Effector memory CD8-positive, alpha-beta T cell (primary cell): ENCODE data around the gene PLCB3.

ENCODE experiments used
- ATAC-seq: fragments of 150-1000 bp; cut with Tn5 transposase; replicated peaks from 2 replicates; pipeline ENCODE4 v1.10.0; 2021; ENCODE audit warnings: mild to moderate bottlenecking, moderate library complexity
- DNase-seq, 3 experiments: peaks; one replicate each; pipeline ENCODE4 v3.0.0; 2021
- H3K27ac Mint-ChIP-seq, 2 donors: one replicate each; pipeline ENCODE4 v1.8.0; 2022; ENCODE audit warnings: mild to moderate bottlenecking in 2 of 2, mixed read lengths in 2 of 2, moderate library complexity in 2 of 2
- H3K27me3 Mint-ChIP-seq, 2 donors: one replicate each; pipeline ENCODE4 v1.8.0; 2022; ENCODE audit warnings: mixed read lengths in 2 of 2
- H3K36me3 Mint-ChIP-seq: one replicate; pipeline ENCODE4 v1.8.0; 2022; ENCODE audit warnings: mild to moderate bottlenecking, moderate library complexity, mixed read lengths; ENCODE audit not compliant: insufficient read depth
- H3K4me1 Mint-ChIP-seq, 2 donors: one replicate each; pipeline ENCODE4 v1.8.0; 2022; ENCODE audit warnings: low read depth in 2 of 2, mixed read lengths in 2 of 2
- H3K4me3 Mint-ChIP-seq, 2 donors: one replicate each; pipeline ENCODE4 v1.8.0; 2022; ENCODE audit warnings: mild to moderate bottlenecking in 2 of 2, mixed read lengths in 2 of 2, moderate library complexity in 2 of 2
- H3K9me3 Mint-ChIP-seq, 2 donors: one replicate each; pipeline ENCODE4 v1.8.0; 2022; ENCODE audit warnings: mixed read lengths in 2 of 2

Gene PLCB3

GRCh38 chr11:64225608-64226506, 25.5 kb upstream of the PLCB3 start, which contains the start of the genes NUDT22 and TRPT1:
Gene NUDT22 (plus strand): TSS chr11:64226274. CDS start chr11:64226653, 379 bp downstream.
Gene TRPT1 (minus strand): TSS chr11:64226186. CDS start chr11:64225860, 326 bp downstream.
- DNase-seq (peak; percentile 90 to 92 (median 90)), ATAC-seq (peak; percentile 66)
- H3K4me3 Mint-ChIP-seq: peak within 1 kb of the TSS; percentile 85 to 87
- H3K36me3 Mint-ChIP-seq: peaks cover 43% of the 10 kb centered on the region
- peak within 1 kb of the TSS; percentile 87 to 94 for H3K27ac Mint-ChIP-seq
- H3K9me3 Mint-ChIP-seq: no peaks in the 10 kb centered on the region
- no peaks in the 10 kb centered on the region for H3K27me3 Mint-ChIP-seq
- peaks cover 24 to 31% of the 10 kb centered on the region in 2 donors for H3K4me1 Mint-ChIP-seq

GRCh38 chr11:64226507-64227051, 24.8 kb upstream of the PLCB3 start:
- Mint-ChIP-seq H3K27ac (peak overlapping the region; percentile 87 to 94), H3K9me3 (no peaks in the 10 kb centered on the region), H3K4me1 (peaks cover 27 to 31% of the 10 kb centered on the region in 2 donors), H3K4me3 (peak overlapping the region; percentile 85 to 87), H3K27me3 (no peaks in the 10 kb centered on the region), H3K36me3 (peaks cover 35% of the 10 kb centered on the region)
- ATAC-seq (peak; percentile 49), DNase-seq (peak; percentile 49 to 55 (median 50))

GRCh38 chr11:64227405-64227956, 23.8 kb upstream of the PLCB3 start:
- ATAC-seq (no peak), DNase-seq (no peak)
- Mint-ChIP-seq H3K4me3 (peak overlapping the region; percentile 85 to 87), H3K27ac (peak overlapping the region; percentile 87 to 94), H3K27me3 (no peaks in the 10 kb centered on the region), H3K36me3 (peaks cover 31% of the 10 kb centered on the region), H3K4me1 (peaks cover 28 to 36% of the 10 kb centered on the region in 2 donors), H3K9me3 (no peaks in the 10 kb centered on the region)

- H3K4me1 Mint-ChIP-seq: peaks cover 37 to 40% of the 10 kb centered on the region in 2 donors
- H3K36me3 Mint-ChIP-seq: peaks cover 19% of the 10 kb centered on the region
- peak overlapping the region; percentile 91 to 93 for H3K4me3 Mint-ChIP-seq
- peak overlapping the region; percentile 97 to 98 for H3K27ac Mint-ChIP-seq
- DNase-seq: no peak
- no peak for ATAC-seq
- no peaks in the 10 kb centered on the region for H3K27me3 Mint-ChIP-seq
- H3K9me3 Mint-ChIP-seq: no peaks in the 10 kb centered on the region
Measured at GRCh38 chr11:64229090-64229743, 22.1 kb upstream of the PLCB3 start.

- H3K4me3 Mint-ChIP-seq: peak overlapping the region; percentile 91 to 93
- no peak for DNase-seq
- H3K27ac Mint-ChIP-seq: peak overlapping the region; percentile 97 to 98
- peaks cover 16% of the 10 kb centered on the region for H3K36me3 Mint-ChIP-seq
- H3K4me1 Mint-ChIP-seq: peaks cover 37 to 39% of the 10 kb centered on the region in 2 donors
- ATAC-seq: no peak
- no peaks in the 10 kb centered on the region for H3K27me3 Mint-ChIP-seq
- H3K9me3 Mint-ChIP-seq: no peaks in the 10 kb centered on the region
Measured at GRCh38 chr11:64229744-64230170, 21.6 kb upstream of the PLCB3 start.

- no peaks in the 10 kb centered on the region for H3K27me3 Mint-ChIP-seq
- peak within 1 kb of the TSS; percentile 91 to 93 for H3K4me3 Mint-ChIP-seq
- peaks cover 37 to 38% of the 10 kb centered on the region in 2 donors for H3K4me1 Mint-ChIP-seq
- ATAC-seq (peak; percentile 50), DNase-seq (peak; percentile 83 to 86 (median 85))
- peak within 1 kb of the TSS; percentile 97 to 98 for H3K27ac Mint-ChIP-seq
- H3K9me3 Mint-ChIP-seq: no peaks in the 10 kb centered on the region
- peaks cover 16% of the 10 kb centered on the region for H3K36me3 Mint-ChIP-seq
Measured at GRCh38 chr11:64230171-64230984, 21.0 kb upstream of the PLCB3 start, which contains the start of gene DNAJC4. Gene DNAJC4 (plus strand): TSS chr11:64230548. CDS start chr11:64230855, 307 bp downstream.

GRCh38 chr11:64230985-64231365, 20.4 kb upstream of the PLCB3 start:
- H3K27me3 Mint-ChIP-seq: no peaks in the 10 kb centered on the region
- H3K4me3 Mint-ChIP-seq: peak overlapping the region; percentile 91 to 93
- no peak for ATAC-seq
- H3K27ac Mint-ChIP-seq: peak overlapping the region; percentile 97 to 98
- peaks cover 16% of the 10 kb centered on the region for H3K36me3 Mint-ChIP-seq
- peaks cover 39 to 41% of the 10 kb centered on the region in 2 donors for H3K4me1 Mint-ChIP-seq
- H3K9me3 Mint-ChIP-seq: no peaks in the 10 kb centered on the region
- no peak for DNase-seq

GRCh38 chr11:64231546-64231945, 19.8 kb upstream of the PLCB3 start:
- no peaks in the 10 kb centered on the region for H3K9me3 Mint-ChIP-seq
- peaks cover 16% of the 10 kb centered on the region for H3K36me3 Mint-ChIP-seq
- ATAC-seq (no peak), DNase-seq (no peak)
- peak overlapping the region; percentile 91 to 93 for H3K4me3 Mint-ChIP-seq
- peak overlapping the region in 1 of 2 donors; percentile 38 for H3K27ac Mint-ChIP-seq
- peaks cover 39 to 41% of the 10 kb centered on the region in 2 donors for H3K4me1 Mint-ChIP-seq
- no peaks in the 10 kb centered on the region for H3K27me3 Mint-ChIP-seq

GRCh38 chr11:64232182-64232966, 19.0 kb upstream of the PLCB3 start:
- Mint-ChIP-seq H3K27ac (peak overlapping the region in 1 of 2 donors; percentile 49), H3K9me3 (no peaks in the 10 kb centered on the region), H3K36me3 (peaks cover 13% of the 10 kb centered on the region), H3K4me3 (peak overlapping the region; percentile 61 to 91), H3K27me3 (no peaks in the 10 kb centered on the region), H3K4me1 (peaks cover 31 to 33% of the 10 kb centered on the region in 2 donors)
- DNase-seq (no peak), ATAC-seq (no peak)

- no peak for DNase-seq
- Mint-ChIP-seq H3K36me3 (peaks cover 13% of the 10 kb centered on the region), H3K27me3 (no peaks in the 10 kb centered on the region), H3K9me3 (no peaks in the 10 kb centered on the region), H3K4me1 (peaks cover 30 to 31% of the 10 kb centered on the region in 2 donors), H3K27ac (peak overlapping the region in 1 of 2 donors; percentile 49), H3K4me3 (peak overlapping the region; percentile 61 to 91)
- ATAC-seq: no peak
Measured at GRCh38 chr11:64232967-64233315, 18.4 kb upstream of the PLCB3 start.

- Mint-ChIP-seq H3K4me3 (peak within 1 kb of the TSS; percentile 80 to 86), H3K9me3 (no peaks in the 10 kb centered on the region), H3K27ac (peak within 1 kb of the TSS; percentile 46 to 81), H3K36me3 (peaks cover 13% of the 10 kb centered on the region), H3K4me1 (peaks cover 29 to 30% of the 10 kb centered on the region in 2 donors), H3K27me3 (no peaks in the 10 kb centered on the region)
- ATAC-seq (peak; percentile 60), DNase-seq (peak; percentile 48 to 62 (median 56))
Measured at GRCh38 chr11:64233913-64234586, 17.3 kb upstream of the PLCB3 start, which contains the start of gene VEGFB. Gene VEGFB (plus strand): TSS chr11:64234584. CDS start chr11:64234834, 250 bp downstream.
